Measurements from ENCODE around the gene FOXP4.

GRCh38 chr6:41643899-41644269 is 97.7 kb downstream of the FOXP4 start:
- TF ChIP-seq GFI1 (CRISPR knock-in tag; IDR thresholded peaks at IDR 0.05; ENCODE audit: borderline replicate concordance): no peak
- TF ChIP-seq ARNT (IDR thresholded peaks at IDR 0.05): no peak

Measured in HepG2 (cell line).